Cardiac muscle cell (in vitro differentiated cells and primary cell): ENCODE results near the gene ADGB. TPM values are rescaled to one million over a fixed set of nuclear protein-coding genes. Genes with fewer than 3 reads are reported as not detected.
A peak's percentile ranks its signal among the peaks of the same experiment; 100 is the strongest.

Experiments used
- DNase-seq, 2 donors: peaks; one replicate each; pipeline versions ENCODE4 v3.0.0 to v3.0.0-alpha.2; 2010 to 2017; ENCODE audit warnings: low read depth in 1 of 2, low spot score in 1 of 2
- H3K27ac ChIP-seq: fragments of 200-600 bp; sonication (generic); 2 replicates; pipeline ENCODE4 v1.5.1; 2016
- H3K27me3 ChIP-seq: fragments of 200-600 bp; sonication (generic); 2 replicates; pipeline ENCODE4 v1.6.0; 2016; ENCODE audit warnings: control low read depth
- H3K36me3 ChIP-seq: fragments of 200-600 bp; sonication (generic); 2 replicates; pipeline ENCODE4 v1.5.1; 2016; ENCODE audit warnings: control low read depth
- H3K4me1 ChIP-seq: fragments of 200-600 bp; sonication (generic); 2 replicates; pipeline ENCODE4 v1.8.1; 2017; ENCODE audit warnings: low read depth, mild to moderate bottlenecking, mixed run types
- H3K4me3 ChIP-seq: fragments of 200-600 bp; sonication (generic); 2 replicates; pipeline ENCODE4 v1.5.1; 2016; ENCODE audit warnings: mild to moderate bottlenecking
- H3K9me3 ChIP-seq: fragments of 200-600 bp; sonication (generic); 2 replicates; pipeline ENCODE4 v1.5.1; 2017; ENCODE audit warnings: low read depth, mild to moderate bottlenecking, control low read depth
- CTCF ChIP-seq: IDR thresholded peaks from 2 replicates; pipeline ENCODE4 v1.5.1; 2012; ENCODE audit warnings: low read depth, mild to moderate bottlenecking, low read length
- polyA plus RNA-seq: library from polyadenylated mRNA; unstranded; fragments of >200 nt; fragmentation: Nextera tagmentation; extraction: Ambion mirVana; gene quantifications from 2 replicates; pipeline ENCODE4 v1.2.1, GENCODE V29; 2016
- total RNA-seq: library from RNA; depleted of rRNA; stranded (reverse); fragments of >200 nt; gene quantifications from 2 replicates; pipeline ENCODE4 v1.2.3, GENCODE V29; 2016

The ADGB gene
- total and polyA plus RNA-seq, 2 experiments from 2014 or later = not detected

- no peaks in the 10 kb centered on the region for H3K27me3 ChIP-seq
- no peak overlapping the region for H3K27ac ChIP-seq
- DNase-seq = no peak
- no peak for TF ChIP-seq CTCF
- H3K4me3 ChIP-seq = no peak overlapping the region
- H3K4me1 ChIP-seq = no peaks in the 10 kb centered on the region
- H3K36me3 ChIP-seq = no peaks in the 10 kb centered on the region
- no peaks in the 10 kb centered on the region for H3K9me3 ChIP-seq
Measured at GRCh38 chr6:146601352-146601751, 2.6 kb downstream of the ADGB start.

DNA sequence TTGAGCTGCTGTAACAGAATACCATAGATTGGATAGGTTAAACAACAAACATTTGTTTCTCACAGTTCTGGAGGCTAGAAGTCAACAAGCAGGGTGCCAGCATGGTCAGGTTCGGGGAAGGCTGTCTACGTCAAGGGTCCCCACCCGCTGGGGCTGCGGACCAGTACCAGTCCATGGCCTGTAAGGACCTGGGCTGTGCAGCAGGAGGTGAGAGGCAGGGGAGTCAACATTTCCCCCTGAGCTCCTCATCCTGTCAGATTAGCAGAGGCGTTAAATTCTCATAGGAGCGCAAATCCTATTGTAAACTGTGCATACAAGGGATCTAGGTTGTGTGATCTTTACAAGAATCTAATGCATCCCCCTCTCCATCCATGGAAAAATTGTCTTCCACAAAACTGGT, 3.8 kb downstream of the ADGB start:
- no peaks in the 10 kb centered on the region for H3K27me3 ChIP-seq
- no peaks in the 10 kb centered on the region for H3K9me3 ChIP-seq
- no peaks in the 10 kb centered on the region for H3K36me3 ChIP-seq
- no peak overlapping the region for H3K27ac ChIP-seq
- H3K4me3 ChIP-seq = no peak overlapping the region
- DNase-seq = no peak
- TF ChIP-seq CTCF = no peak
- H3K4me1 ChIP-seq = no peaks in the 10 kb centered on the region

DNA sequence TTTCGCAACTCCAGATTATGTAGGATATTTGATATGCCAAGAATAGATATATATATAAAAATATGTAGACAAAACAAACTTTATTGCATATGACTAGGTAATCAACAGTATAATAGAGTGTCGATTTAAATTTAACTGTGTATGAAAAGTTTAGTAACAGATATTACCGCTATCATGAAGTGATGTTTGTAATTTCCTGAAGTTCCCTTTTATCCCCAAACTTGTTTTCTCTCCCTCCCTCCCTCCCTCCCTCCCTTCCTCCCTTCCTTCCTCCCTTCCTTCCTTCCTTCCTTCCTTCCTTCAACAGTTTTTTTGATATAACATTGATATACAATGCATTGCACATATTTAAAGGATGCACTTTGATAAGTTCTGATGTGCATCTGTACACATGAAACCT, 15.2 kb downstream of the ADGB start:
- Histone ChIP-seq H3K9me3 (no peaks in the 10 kb centered on the region), H3K36me3 (no peaks in the 10 kb centered on the region), H3K4me3 (no peak overlapping the region), H3K4me1 (no peaks in the 10 kb centered on the region), H3K27ac (no peak overlapping the region), H3K27me3 (no peaks in the 10 kb centered on the region)
- no peak for TF ChIP-seq CTCF
- DNase-seq = no peak

DNA sequence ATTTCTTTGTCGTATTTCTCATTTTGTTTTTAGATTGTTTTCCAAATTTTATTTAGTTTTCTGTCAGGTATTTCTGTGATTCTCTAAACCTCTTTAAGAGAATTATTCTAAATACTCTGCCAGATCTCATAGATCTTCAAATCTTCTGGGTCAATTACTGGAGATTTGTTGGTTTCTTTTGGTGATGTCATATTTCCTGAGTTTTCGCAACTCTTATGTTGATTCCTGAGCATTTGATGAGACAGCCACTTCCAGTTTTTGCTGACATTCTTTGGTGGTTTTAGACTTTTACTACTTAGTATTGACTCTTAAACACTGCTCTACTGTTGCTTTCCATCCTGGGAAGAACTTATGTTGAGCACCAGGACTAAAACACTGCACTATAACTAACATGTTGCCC, 21.9 kb downstream of the ADGB start:
- Histone ChIP-seq H3K9me3 (no peaks in the 10 kb centered on the region), H3K27me3 (no peaks in the 10 kb centered on the region), H3K4me3 (no peak overlapping the region), H3K4me1 (no peaks in the 10 kb centered on the region), H3K27ac (no peak overlapping the region), H3K36me3 (no peaks in the 10 kb centered on the region)
- TF ChIP-seq CTCF = no peak
- DNase-seq = peak in 1 of 2 donors; percentile 2

DNA sequence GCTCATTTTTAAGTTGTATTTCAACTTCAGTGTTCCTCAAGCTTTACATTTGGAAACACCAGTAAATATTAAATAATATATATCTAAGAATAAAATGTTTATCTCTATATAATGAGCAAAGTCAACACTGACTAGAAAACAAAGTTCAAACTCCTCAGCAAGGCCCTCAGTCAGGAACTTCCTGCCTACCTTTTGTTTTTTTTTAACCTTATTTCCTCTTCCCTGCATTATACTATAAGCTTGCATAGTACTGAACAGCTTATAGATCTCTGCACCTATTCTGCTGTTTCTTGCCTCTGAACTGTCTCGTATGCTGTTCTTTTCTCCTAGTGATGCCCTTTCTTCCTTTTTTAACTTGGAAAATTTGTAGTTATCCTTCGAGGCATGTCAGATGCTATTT, 29.6 kb downstream of the ADGB start:
- H3K36me3 ChIP-seq = no peaks in the 10 kb centered on the region
- no peak overlapping the region for H3K4me3 ChIP-seq
- H3K9me3 ChIP-seq = no peaks in the 10 kb centered on the region
- TF ChIP-seq CTCF = no peak
- H3K4me1 ChIP-seq = no peaks in the 10 kb centered on the region
- no peak overlapping the region for H3K27ac ChIP-seq
- no peak for DNase-seq
- no peaks in the 10 kb centered on the region for H3K27me3 ChIP-seq

GRCh38 chr6:146634022-146634421, 35.2 kb downstream of the ADGB start:
- H3K36me3 ChIP-seq = no peaks in the 10 kb centered on the region
- H3K27ac ChIP-seq = no peak overlapping the region
- TF ChIP-seq CTCF = no peak
- no peaks in the 10 kb centered on the region for H3K4me1 ChIP-seq
- no peak for DNase-seq
- H3K27me3 ChIP-seq = no peaks in the 10 kb centered on the region
- no peaks in the 10 kb centered on the region for H3K9me3 ChIP-seq
- H3K4me3 ChIP-seq = no peak overlapping the region
